K562 treated with DMSO at 1 percent for 48 hours (cell line): Measurements from ENCODE around the gene ZFTA. TPM values are rescaled to one million over a fixed set of nuclear protein-coding genes. Genes with fewer than 3 reads are reported as not detected.

Experiments used
- total RNA-seq: library from RNA; unstranded; fragments of 300-600 nt; gene quantifications from 2 replicates; pipeline ENCODE4 v1.2.3, GENCODE V29; 2022; ENCODE audit warnings: low replicate concordance; ENCODE audit errors: extremely low read depth

The ZFTA gene
- total RNA-seq = not detected in 2 replicates

DNA sequence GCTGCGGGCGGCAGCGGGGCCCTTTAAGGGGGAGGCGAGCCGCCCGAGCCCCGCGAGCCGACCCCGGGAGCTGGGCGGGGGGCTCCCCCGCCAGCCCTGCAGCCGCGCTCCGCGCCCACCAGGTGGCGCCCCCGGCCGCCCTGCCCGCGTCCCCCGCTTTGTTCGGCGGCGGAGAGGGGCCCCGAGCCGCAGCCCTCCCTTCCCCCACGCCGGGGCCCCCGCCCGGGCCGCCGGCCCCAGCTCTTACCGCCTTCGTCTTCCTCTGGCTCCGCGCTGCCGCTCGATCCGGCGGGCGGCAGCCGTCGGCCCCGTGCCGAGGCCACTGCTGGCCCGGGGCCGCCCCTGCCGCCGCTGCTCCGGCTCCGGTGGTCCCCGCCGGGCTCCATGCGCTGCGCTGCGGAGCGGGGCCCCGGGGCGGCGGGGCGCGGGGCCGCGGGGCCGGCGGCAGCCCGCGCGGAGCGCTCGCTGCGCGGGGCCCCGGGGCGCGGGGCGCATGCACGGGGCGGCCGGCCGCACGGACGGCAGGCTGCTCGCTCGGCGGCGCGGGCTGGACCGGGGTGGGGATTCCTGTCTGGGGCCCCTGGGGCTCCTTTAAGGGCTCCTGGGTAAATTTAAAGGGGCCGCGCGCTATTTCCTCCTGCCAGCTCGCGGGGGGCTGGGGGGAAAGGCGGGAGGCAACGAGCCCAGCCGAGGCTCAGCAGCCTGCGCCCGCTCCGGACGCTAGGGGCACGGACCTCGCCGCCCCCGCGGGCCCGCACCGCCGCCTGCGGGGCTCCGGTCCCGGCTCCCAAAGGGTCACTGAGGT, at the start of gene ZFTA:
ZFTA (minus strand) TSS at position 539 of the 805 bp plus-strand sequence; CDS start at position 386, 153 bp downstream.

DNA sequence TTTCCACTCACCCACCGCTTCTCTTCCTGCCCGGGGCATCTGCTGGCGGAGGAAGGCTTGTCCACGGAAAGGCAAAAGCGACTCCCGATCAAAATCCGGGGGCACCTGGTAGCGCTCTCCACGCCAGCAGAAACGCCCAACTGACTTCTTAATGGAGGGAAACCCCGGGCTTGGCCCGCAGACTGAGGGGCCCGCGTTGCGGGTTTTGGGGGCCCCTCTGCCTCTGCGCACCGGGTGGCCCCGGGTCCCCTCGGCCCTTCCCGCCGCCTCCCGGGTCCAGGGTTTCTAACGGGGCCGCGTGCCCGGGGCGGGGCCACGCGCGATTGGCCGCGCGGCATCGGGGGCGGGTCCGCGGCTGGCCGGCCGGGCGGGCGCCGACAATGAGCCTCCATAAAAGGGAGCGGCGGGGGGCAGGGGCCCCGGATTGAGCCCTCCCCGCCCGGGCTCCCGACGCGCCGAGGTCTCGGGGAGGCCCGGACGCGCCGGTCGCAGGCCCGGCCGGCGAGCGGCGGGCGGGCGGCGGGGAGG, 44.5 kb upstream of the ZFTA start, which contains the start of gene SPINDOC:
SPINDOC (plus strand) TSS at position 422 of the 528 bp plus-strand sequence. CDS start 231 bp downstream, outside the sequence.

Other genes with a start within 250 kb of the ZFTA start
- gene PLAAT4, start 232.0 kb downstream of the ZFTA start, total RNA-seq = not detected in 2 replicates
- not detected in 2 replicates for gene PLAAT2, start 205.4 kb downstream of the ZFTA start, total RNA-seq
- not detected in 2 replicates for gene PLAAT3, start 154.3 kb downstream of the ZFTA start, total RNA-seq
- gene ATL3, start 97.4 kb downstream of the ZFTA start, total RNA-seq = not detected in 2 replicates
- not detected in 2 replicates for gene RTN3, start 87.3 kb downstream of the ZFTA start, total RNA-seq
- not detected in 2 replicates for gene SPINDOC, start 44.7 kb upstream of the ZFTA start, total RNA-seq
- gene MARK2, start 70.3 kb upstream of the ZFTA start, total RNA-seq = not detected in 2 replicates
- not detected in 2 replicates for gene RCOR2, start 148.4 kb upstream of the ZFTA start, total RNA-seq
- gene NAA40, start 170.2 kb upstream of the ZFTA start, total RNA-seq = not detected in 2 replicates
- not detected in 2 replicates for gene COX8A, start 205.8 kb upstream of the ZFTA start, total RNA-seq
- gene OTUB1, start 217.7 kb upstream of the ZFTA start, total RNA-seq = not detected in 2 replicates